ENCODE measurements around the gene NOL9. TPM values are rescaled to one million over a fixed set of nuclear protein-coding genes. Genes with fewer than 3 reads are reported as not detected.
A peak's percentile ranks its signal among the peaks of the same experiment; 100 is the strongest.

The NOL9 gene
- total and polyA plus RNA-seq, 4 donors: 3.4 to 29.4 (median 16.7) TPM

GRCh38 chr1:6580119-6580592 is 25.8 kb upstream of the NOL9 start:
- 0 to 1% methylated on average over 30 of the region's 30 CpGs for WGBS, 2 donors
- Histone ChIP-seq H3K9ac (ENCODE audit: insufficient read depth in 1 of 2, low read length in 2 of 2) (peak overlapping the region; percentile 27 to 85), H3K4me3 (peak overlapping the region; percentile 75), H3K27ac (ENCODE audit: low read depth in 1 of 2, low read length in 1 of 2) (peak overlapping the region; percentile 88 to 96), H3K36me3 (ENCODE audit: control insufficient read depth in 4 of 4, insufficient read depth in 4 of 4, low read length in 4 of 4) (peaks cover 0 to 2% (median 0%) of the 10 kb centered on the region in 4 donors), H3K4me1 (ENCODE audit: control insufficient read depth in 5 of 5, insufficient read depth in 5 of 5, low read length in 5 of 5) (peaks cover 0 to 25% (median 8%) of the 10 kb centered on the region in 5 donors), H3K27me3 (ENCODE audit: control insufficient read depth in 3 of 3, insufficient read depth in 3 of 3, low read length in 2 of 3) (no peaks in the 10 kb centered on the region), H3K9me3 (ENCODE audit: control insufficient read depth in 4 of 4, insufficient read depth in 3 of 4, low read length in 3 of 4) (no peaks in the 10 kb centered on the region)
- ATAC-seq (ENCODE audit: insufficient read depth, low FRiP score): peak; percentile 5
- TF ChIP-seq CTCF (IDR thresholded peaks at IDR 0.05; ENCODE audit: control extremely low read depth, extremely low read depth): no peak
- DNase-seq: peak in 1 of 3 donors; percentile 11

GRCh38 chr1:6579374-6580118 is 25.2 kb upstream of the NOL9 start, which contains the start of gene ZBTB48:
TSS of gene ZBTB48 (plus strand) at chr1:6579994. CDS start at chr1:6580610, 616 bp downstream.
- WGBS, 2 donors: 12 to 18% methylated on average over 55 to 58 of the region's 58 CpGs
- ATAC-seq (ENCODE audit: insufficient read depth, low FRiP score) (peak; percentile 97), DNase-seq (peak; percentile 99)
- no peak for TF ChIP-seq CTCF (IDR thresholded peaks at IDR 0.05; ENCODE audit: control extremely low read depth, extremely low read depth)
- peak within 1 kb of the TSS; percentile 83 to 85 for H3K9ac ChIP-seq (ENCODE audit: insufficient read depth in 1 of 2, low read length in 2 of 2)
- H3K9me3 ChIP-seq (ENCODE audit: control insufficient read depth in 4 of 4, insufficient read depth in 3 of 4, low read length in 3 of 4): no peaks in the 10 kb centered on the region
- H3K4me3 ChIP-seq: peak within 1 kb of the TSS; percentile 75
- H3K36me3 ChIP-seq (ENCODE audit: control insufficient read depth in 4 of 4, insufficient read depth in 4 of 4, low read length in 4 of 4): peaks cover 0 to 2% (median 0%) of the 10 kb centered on the region in 4 donors
- no peaks in the 10 kb centered on the region for H3K27me3 ChIP-seq (ENCODE audit: control insufficient read depth in 3 of 3, insufficient read depth in 3 of 3, low read length in 2 of 3)
- peak within 1 kb of the TSS; percentile 88 to 96 for H3K27ac ChIP-seq (ENCODE audit: low read depth in 1 of 2, low read length in 1 of 2)
- peaks cover 0 to 25% (median 8%) of the 10 kb centered on the region in 5 donors for H3K4me1 ChIP-seq (ENCODE audit: control insufficient read depth in 5 of 5, insufficient read depth in 5 of 5, low read length in 5 of 5)

GRCh38 chr1:6578624-6579373 is 24.5 kb upstream of the NOL9 start:
- Histone ChIP-seq H3K27me3 (ENCODE audit: control insufficient read depth in 3 of 3, insufficient read depth in 3 of 3, low read length in 2 of 3) (no peaks in the 10 kb centered on the region), H3K27ac (ENCODE audit: low read depth in 1 of 2, low read length in 1 of 2) (peak overlapping the region; percentile 84 to 96), H3K9me3 (ENCODE audit: control insufficient read depth in 4 of 4, insufficient read depth in 3 of 4, low read length in 3 of 4) (no peaks in the 10 kb centered on the region), H3K4me1 (ENCODE audit: control insufficient read depth in 5 of 5, insufficient read depth in 5 of 5, low read length in 5 of 5) (peaks cover 0 to 25% (median 8%) of the 10 kb centered on the region in 5 donors), H3K4me3 (no peak overlapping the region), H3K9ac (ENCODE audit: insufficient read depth in 1 of 2, low read length in 2 of 2) (peak overlapping the region; percentile 83 to 85), H3K36me3 (ENCODE audit: control insufficient read depth in 4 of 4, insufficient read depth in 4 of 4, low read length in 4 of 4) (peaks cover 0 to 2% (median 0%) of the 10 kb centered on the region in 4 donors)
- no peak for TF ChIP-seq CTCF (IDR thresholded peaks at IDR 0.05; ENCODE audit: control extremely low read depth, extremely low read depth)
- DNase-seq (no peak), ATAC-seq (ENCODE audit: insufficient read depth, low FRiP score) (no peak)
- WGBS, 2 donors: 83 to 91% methylated on average over 14 of the region's 14 CpGs

All from lung (tissue), 12 donors.